ENCODE data around the gene PLEKHS1. TPM values are rescaled to one million over a fixed set of nuclear protein-coding genes. Genes with fewer than 3 reads are reported as not detected.

Gene PLEKHS1
- total RNA-seq (0.12 TPM), polyA plus RNA-seq (not detected)

DNA sequence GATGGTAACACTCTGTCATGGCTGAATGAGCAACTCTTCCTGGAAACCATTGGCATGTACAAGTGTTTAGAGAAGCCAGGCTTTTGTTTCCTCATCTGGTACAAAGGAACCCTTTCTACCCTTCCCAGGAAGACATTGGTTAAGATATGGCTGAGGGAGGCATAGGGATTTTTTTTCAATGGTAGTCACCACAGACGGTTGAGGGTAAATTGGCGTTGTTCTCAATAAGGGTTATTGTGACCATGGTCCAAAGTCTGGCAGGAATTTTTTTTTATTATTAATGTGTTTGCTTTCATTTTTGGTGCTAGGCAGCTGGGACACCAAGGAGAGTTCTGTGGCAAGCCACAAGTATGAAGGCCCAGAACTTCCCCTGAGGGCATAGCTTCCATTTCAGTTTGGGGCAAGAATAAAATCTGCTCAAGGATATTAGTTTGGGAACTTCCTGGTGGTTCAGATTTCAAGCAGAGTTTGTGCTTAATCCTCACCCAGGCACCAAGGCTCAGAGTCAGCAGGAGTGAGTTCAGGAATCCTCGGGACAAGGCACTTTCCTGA lies at the start of gene PLEKHS1:
Gene PLEKHS1, plus strand, starts transcription at position 502 of the 552 bp plus-strand sequence. CDS start 3,596 bp downstream, outside the sequence.
- Mint-ChIP-seq H3K36me3 (peaks cover 4% of the 10 kb centered on the region), H3K27me3 (peaks cover 35% of the 10 kb centered on the region), H3K4me1 (no peaks in the 10 kb centered on the region), H3K4me3 (no peak within 1 kb of the TSS), H3K9me3 (peaks cover 0 to 4% (median 0%) of the 10 kb centered on the region in 7 donors), H3K27ac (no peak within 1 kb of the TSS)
- Histone ChIP-seq H3K4me1 (ENCODE audit: control insufficient read depth, insufficient read depth, low read length, poor library complexity, severe bottlenecking) (no peaks in the 10 kb centered on the region), H3K36me3 (ENCODE audit: control insufficient read depth, insufficient read depth, low read length) (no peaks in the 10 kb centered on the region), H3K27me3 (ENCODE audit: control insufficient read depth, insufficient read depth, low read length) (peaks cover 5% of the 10 kb centered on the region), H3K27ac (ENCODE audit: insufficient read depth, low read length, poor library complexity, severe bottlenecking) (no peak within 1 kb of the TSS), H3K4me3 (ENCODE audit: low read depth, low read length) (no peak within 1 kb of the TSS), H3K9me3 (ENCODE audit: control insufficient read depth in 2 of 2, low read length in 2 of 2) (no peaks in the 10 kb centered on the region)
- ATAC-seq (ENCODE audit: low read depth in 2 of 2) (no peak), DNase-seq (no peak)

DNA sequence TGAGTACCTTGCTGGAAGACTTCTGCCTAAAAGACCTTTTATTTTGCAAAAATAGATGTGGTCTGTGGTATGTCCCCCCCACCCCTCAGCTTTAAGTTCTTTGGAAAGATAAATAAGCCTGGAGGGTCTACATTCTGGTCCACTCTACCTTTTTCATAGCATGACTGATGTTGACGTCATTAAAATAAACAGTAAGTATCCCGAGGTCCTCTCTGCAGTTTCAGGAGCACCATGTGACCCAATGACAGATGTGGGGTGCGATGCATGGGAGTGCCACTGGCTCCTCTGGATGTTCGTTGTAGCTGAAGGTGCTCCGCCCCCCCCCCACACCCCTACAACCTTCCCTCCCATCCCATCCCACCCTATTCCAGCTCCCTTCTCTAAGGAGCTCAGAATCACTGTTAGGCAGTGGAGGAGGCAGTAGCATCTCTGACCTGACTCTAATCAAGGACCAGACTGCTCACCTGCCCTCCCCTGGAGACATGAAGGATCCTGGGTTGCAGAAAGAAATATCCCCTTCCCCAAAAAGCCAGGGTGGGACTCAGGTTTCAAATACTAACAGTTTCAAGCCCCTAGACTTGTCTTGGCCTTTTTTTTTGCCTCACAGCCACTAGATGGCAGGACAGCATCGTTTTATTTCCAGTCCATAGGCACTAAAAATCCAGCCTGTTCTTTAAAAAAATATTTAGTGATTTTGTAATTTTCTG lies 46.7 kb upstream of the PLEKHS1 start:
- peaks cover 31 to 53% (median 40%) of the 10 kb centered on the region in 4 donors for H3K4me1 Mint-ChIP-seq
- peaks cover 22% of the 10 kb centered on the region for H3K36me3 ChIP-seq (ENCODE audit: control insufficient read depth, insufficient read depth, low read length)
- peaks cover 21% of the 10 kb centered on the region for H3K4me1 ChIP-seq (ENCODE audit: control insufficient read depth, insufficient read depth, low read length, poor library complexity, severe bottlenecking)
- no peaks in the 10 kb centered on the region for H3K9me3 ChIP-seq (ENCODE audit: control insufficient read depth in 2 of 2, low read length in 2 of 2)
- ATAC-seq (ENCODE audit: low read depth in 2 of 2), result no peak
- no peak overlapping the region for H3K27ac Mint-ChIP-seq
- H3K27me3 Mint-ChIP-seq, result no peaks in the 10 kb centered on the region
- H3K4me3 Mint-ChIP-seq, result peak overlapping the region in 1 of 4 donors; percentile 57
- H3K9me3 Mint-ChIP-seq, result peaks cover 0 to 2% (median 0%) of the 10 kb centered on the region in 7 donors
- peaks cover 13% of the 10 kb centered on the region for H3K36me3 Mint-ChIP-seq
- peak in 2 of 3 donors; percentile 31 to 57 for DNase-seq
- no peak overlapping the region for H3K27ac ChIP-seq (ENCODE audit: insufficient read depth, low read length, poor library complexity, severe bottlenecking)
- H3K4me3 ChIP-seq (ENCODE audit: low read depth, low read length), result no peak overlapping the region
- H3K27me3 ChIP-seq (ENCODE audit: control insufficient read depth, insufficient read depth, low read length), result no peaks in the 10 kb centered on the region

DNA sequence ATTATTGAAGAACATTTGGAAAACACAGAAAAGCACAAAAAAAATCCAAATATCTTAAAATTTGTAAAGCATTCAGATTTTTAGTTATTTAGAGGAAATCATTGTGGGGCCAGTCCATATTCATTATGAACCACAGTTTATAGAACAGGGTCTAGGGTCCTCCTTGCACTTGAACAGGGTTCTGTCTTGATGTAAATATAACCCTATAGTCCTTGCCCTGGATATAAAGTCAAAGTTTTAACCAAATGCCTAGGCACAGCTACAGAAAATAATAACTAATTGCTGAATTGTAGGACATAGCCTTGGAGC lies 46.2 kb upstream of the PLEKHS1 start:
- peaks cover 21% of the 10 kb centered on the region for H3K4me1 ChIP-seq (ENCODE audit: control insufficient read depth, insufficient read depth, low read length, poor library complexity, severe bottlenecking)
- Mint-ChIP-seq H3K27me3 (no peaks in the 10 kb centered on the region), H3K4me1 (peaks cover 34 to 57% (median 40%) of the 10 kb centered on the region in 4 donors), H3K4me3 (peak overlapping the region in 1 of 4 donors; percentile 57), H3K36me3 (peaks cover 11% of the 10 kb centered on the region), H3K27ac (peak overlapping the region in 1 of 3 donors; percentile 56), H3K9me3 (peaks cover 0 to 2% (median 0%) of the 10 kb centered on the region in 7 donors)
- H3K27ac ChIP-seq (ENCODE audit: insufficient read depth, low read length, poor library complexity, severe bottlenecking), result no peak overlapping the region
- H3K4me3 ChIP-seq (ENCODE audit: low read depth, low read length), result no peak overlapping the region
- H3K27me3 ChIP-seq (ENCODE audit: control insufficient read depth, insufficient read depth, low read length), result no peaks in the 10 kb centered on the region
- H3K9me3 ChIP-seq (ENCODE audit: control insufficient read depth in 2 of 2, low read length in 2 of 2), result no peaks in the 10 kb centered on the region
- H3K36me3 ChIP-seq (ENCODE audit: control insufficient read depth, insufficient read depth, low read length), result peaks cover 21% of the 10 kb centered on the region
- ATAC-seq (ENCODE audit: low read depth in 2 of 2) (no peak), DNase-seq (no peak)

DNA sequence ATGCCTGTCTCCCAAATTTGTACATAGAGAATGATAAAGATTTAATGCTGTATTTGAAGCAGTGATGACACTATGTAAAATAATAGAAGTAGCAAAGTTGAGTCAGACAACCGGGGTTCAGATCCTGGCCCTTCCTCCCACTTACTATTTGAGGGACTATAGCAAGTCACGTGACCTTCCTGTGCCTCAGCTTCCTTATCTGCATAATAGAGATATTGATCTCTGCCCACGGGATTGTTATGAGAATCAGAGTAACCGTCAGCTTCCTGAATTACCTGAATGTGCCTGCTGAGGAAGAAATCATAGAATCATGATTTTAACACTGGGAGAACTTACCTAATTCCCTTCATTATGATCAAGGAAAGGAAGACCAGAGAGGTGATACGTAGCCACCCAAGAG lies 44.9 kb upstream of the PLEKHS1 start:
- Histone ChIP-seq H3K4me1 (ENCODE audit: control insufficient read depth, insufficient read depth, low read length, poor library complexity, severe bottlenecking) (peaks cover 21% of the 10 kb centered on the region), H3K4me3 (ENCODE audit: low read depth, low read length) (no peak overlapping the region), H3K36me3 (ENCODE audit: control insufficient read depth, insufficient read depth, low read length) (peaks cover 14% of the 10 kb centered on the region), H3K9me3 (ENCODE audit: control insufficient read depth in 2 of 2, low read length in 2 of 2) (no peaks in the 10 kb centered on the region), H3K27ac (ENCODE audit: insufficient read depth, low read length, poor library complexity, severe bottlenecking) (no peak overlapping the region), H3K27me3 (ENCODE audit: control insufficient read depth, insufficient read depth, low read length) (no peaks in the 10 kb centered on the region)
- Mint-ChIP-seq H3K4me3 (peak overlapping the region in 2 of 4 donors; percentile 41 to 90), H3K36me3 (peaks cover 6% of the 10 kb centered on the region), H3K27ac (peak overlapping the region in 1 of 3 donors; percentile 90), H3K9me3 (peaks cover 0 to 2% (median 0%) of the 10 kb centered on the region in 7 donors), H3K27me3 (no peaks in the 10 kb centered on the region), H3K4me1 (peaks cover 34 to 59% (median 43%) of the 10 kb centered on the region in 4 donors)
- DNase-seq, result peak in 1 of 3 donors; percentile 14
- no peak for ATAC-seq (ENCODE audit: low read depth in 2 of 2)

DNA sequence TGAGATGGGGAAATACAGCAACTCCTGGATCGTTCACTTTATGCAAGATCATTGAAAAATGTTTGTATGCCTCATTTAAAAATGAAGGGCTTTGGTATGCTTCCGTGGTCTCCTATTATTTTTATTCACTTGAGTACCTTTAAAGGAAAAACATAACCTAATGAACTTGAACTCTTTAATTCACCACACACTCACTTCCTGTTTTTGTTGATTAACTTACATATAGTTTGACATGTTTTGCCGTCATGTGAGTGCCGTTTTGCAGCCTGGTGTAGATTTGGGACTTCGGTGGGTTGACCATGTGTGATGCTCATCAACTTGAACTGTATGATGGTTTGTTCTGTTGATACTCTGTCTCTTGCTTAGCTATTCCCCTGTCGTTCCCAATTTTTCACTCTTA lies 42.8 kb upstream of the PLEKHS1 start:
- H3K36me3 ChIP-seq (ENCODE audit: control insufficient read depth, insufficient read depth, low read length), result peaks cover 14% of the 10 kb centered on the region
- no peaks in the 10 kb centered on the region for H3K27me3 ChIP-seq (ENCODE audit: control insufficient read depth, insufficient read depth, low read length)
- Mint-ChIP-seq H3K27ac (peak overlapping the region; percentile 76 to 90 (median 88)), H3K36me3 (peaks cover 7% of the 10 kb centered on the region), H3K4me3 (peak overlapping the region; percentile 68 to 84 (median 79)), H3K4me1 (peaks cover 26 to 54% (median 45%) of the 10 kb centered on the region in 4 donors), H3K9me3 (peaks cover 0 to 2% (median 0%) of the 10 kb centered on the region in 7 donors), H3K27me3 (no peaks in the 10 kb centered on the region)
- no peaks in the 10 kb centered on the region for H3K9me3 ChIP-seq (ENCODE audit: control insufficient read depth in 2 of 2, low read length in 2 of 2)
- no peak for ATAC-seq (ENCODE audit: low read depth in 2 of 2)
- DNase-seq, result peak in 1 of 3 donors; percentile 9
- peaks cover 21% of the 10 kb centered on the region for H3K4me1 ChIP-seq (ENCODE audit: control insufficient read depth, insufficient read depth, low read length, poor library complexity, severe bottlenecking)
- H3K4me3 ChIP-seq (ENCODE audit: low read depth, low read length), result peak overlapping the region; percentile 29
- H3K27ac ChIP-seq (ENCODE audit: insufficient read depth, low read length, poor library complexity, severe bottlenecking), result no peak overlapping the region

DNA sequence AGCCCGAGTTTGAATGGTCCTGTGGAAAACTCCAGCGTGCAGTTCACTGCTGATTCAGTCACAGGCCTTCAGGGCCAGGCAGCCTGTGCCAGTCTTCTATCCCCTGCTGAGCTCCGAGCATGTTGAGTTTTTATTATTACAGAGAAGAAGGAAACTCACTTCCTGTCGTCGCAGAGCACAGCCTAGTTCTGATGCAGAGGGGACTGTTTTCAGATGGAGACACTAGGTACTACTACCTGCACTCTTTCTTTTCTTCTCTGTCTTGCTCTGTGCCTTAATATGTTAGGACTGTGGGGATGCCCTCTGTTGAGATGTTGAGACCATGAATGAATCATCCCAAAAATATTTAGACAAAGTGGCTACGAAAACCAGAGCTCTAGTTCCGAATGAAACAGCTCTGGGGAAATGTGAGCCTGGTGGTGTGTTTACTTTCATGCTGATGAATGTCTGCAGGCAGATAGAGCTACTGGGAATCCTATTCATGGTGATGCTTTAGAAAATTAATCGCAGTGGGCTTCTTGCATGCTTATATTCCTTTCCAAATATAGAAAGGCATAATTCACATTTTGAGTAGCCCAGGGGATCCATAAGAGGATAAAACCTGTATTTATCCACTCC lies 42.2 kb upstream of the PLEKHS1 start:
- Mint-ChIP-seq H3K27me3 (no peaks in the 10 kb centered on the region), H3K4me1 (peaks cover 26 to 54% (median 45%) of the 10 kb centered on the region in 4 donors), H3K9me3 (peaks cover 0 to 2% (median 0%) of the 10 kb centered on the region in 7 donors), H3K4me3 (peak overlapping the region; percentile 68 to 84 (median 79)), H3K36me3 (peaks cover 7% of the 10 kb centered on the region), H3K27ac (peak overlapping the region in 2 of 3 donors; percentile 88 to 90)
- no peaks in the 10 kb centered on the region for H3K9me3 ChIP-seq (ENCODE audit: control insufficient read depth in 2 of 2, low read length in 2 of 2)
- no peak overlapping the region for H3K27ac ChIP-seq (ENCODE audit: insufficient read depth, low read length, poor library complexity, severe bottlenecking)
- peaks cover 8% of the 10 kb centered on the region for H3K36me3 ChIP-seq (ENCODE audit: control insufficient read depth, insufficient read depth, low read length)
- no peaks in the 10 kb centered on the region for H3K27me3 ChIP-seq (ENCODE audit: control insufficient read depth, insufficient read depth, low read length)
- H3K4me3 ChIP-seq (ENCODE audit: low read depth, low read length), result peak overlapping the region; percentile 29
- DNase-seq (peak in 1 of 3 donors; percentile 42), ATAC-seq (ENCODE audit: low read depth in 2 of 2) (peak; percentile 57 to 61)
- peaks cover 21% of the 10 kb centered on the region for H3K4me1 ChIP-seq (ENCODE audit: control insufficient read depth, insufficient read depth, low read length, poor library complexity, severe bottlenecking)

DNA sequence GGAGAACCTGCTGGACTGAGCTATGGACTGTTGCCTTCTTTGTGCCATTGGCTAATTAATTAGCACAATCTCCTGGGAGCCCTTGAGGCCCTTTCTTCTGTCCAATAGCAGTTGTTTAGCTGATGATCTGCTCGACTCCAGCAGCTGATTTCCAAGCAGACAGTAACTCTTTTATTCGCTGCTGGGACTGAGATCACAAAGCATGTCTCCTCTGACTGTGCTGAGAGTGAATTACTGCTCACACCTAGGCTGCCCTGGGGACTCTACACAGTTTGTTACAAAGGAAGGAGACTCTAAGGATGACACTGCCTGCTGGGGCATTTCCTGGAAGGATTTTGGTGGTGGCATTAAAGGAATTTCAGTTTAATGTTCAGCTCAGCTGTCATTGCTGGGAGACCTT lies 40.3 kb upstream of the PLEKHS1 start:
- Mint-ChIP-seq H3K27me3 (no peaks in the 10 kb centered on the region), H3K36me3 (peaks cover 13% of the 10 kb centered on the region), H3K27ac (no peak overlapping the region), H3K4me1 (peaks cover 22 to 46% (median 40%) of the 10 kb centered on the region in 4 donors), H3K4me3 (no peak overlapping the region), H3K9me3 (peaks cover 0 to 4% (median 0%) of the 10 kb centered on the region in 7 donors)
- ATAC-seq (ENCODE audit: low read depth in 2 of 2), result no peak
- Histone ChIP-seq H3K27ac (ENCODE audit: insufficient read depth, low read length, poor library complexity, severe bottlenecking) (no peak overlapping the region), H3K4me3 (ENCODE audit: low read depth, low read length) (no peak overlapping the region), H3K27me3 (ENCODE audit: control insufficient read depth, insufficient read depth, low read length) (no peaks in the 10 kb centered on the region), H3K4me1 (ENCODE audit: control insufficient read depth, insufficient read depth, low read length, poor library complexity, severe bottlenecking) (peaks cover 21% of the 10 kb centered on the region), H3K9me3 (ENCODE audit: control insufficient read depth in 2 of 2, low read length in 2 of 2) (no peaks in the 10 kb centered on the region), H3K36me3 (ENCODE audit: control insufficient read depth, insufficient read depth, low read length) (peaks cover 7% of the 10 kb centered on the region)
- no peak for DNase-seq
